Right ventricle myocardium superior (tissue), 1 donor: Measurements from ENCODE around the gene EIF2D. TPM values are rescaled to one million over a fixed set of nuclear protein-coding genes. Genes with fewer than 3 reads are reported as not detected.

ENCODE experiments used
- ATAC-seq: fragments of 200-7000 bp; cut with Tn5 transposase; one replicate; pipeline ENCODE4 v1.9.1; 2020; ENCODE audit warnings: mild to moderate bottlenecking; ENCODE audit not compliant: poor library complexity
- DNase-seq: peaks from one replicate; pipeline ENCODE4 v3.0.0-alpha.2; 2020
- intact Hi-C: fragments of 100-400 bp; cut with DNase I; formaldehyde crosslinking; loops from one replicate; pipeline ENCODE4 v1.11.2; 2022
- long read RNA-seq: library from polyadenylated mRNA; unstranded; transcript quantifications from one replicate; pipeline ENCODE4 v2.0.0, GENCODE V29; 2021
- total RNA-seq: library from RNA; stranded (reverse); fragmentation: NEBNext Ultra II Directional; extraction: Animal tissue kit (Norgen Biotek cat#: 25700); gene quantifications from one replicate; pipeline ENCODE4 v1.2.1, GENCODE V29; 2021
- donor health status: DM: no; HTN: yes; CAD: no; lungs with severe emphysema.

Gene EIF2D, protein sequence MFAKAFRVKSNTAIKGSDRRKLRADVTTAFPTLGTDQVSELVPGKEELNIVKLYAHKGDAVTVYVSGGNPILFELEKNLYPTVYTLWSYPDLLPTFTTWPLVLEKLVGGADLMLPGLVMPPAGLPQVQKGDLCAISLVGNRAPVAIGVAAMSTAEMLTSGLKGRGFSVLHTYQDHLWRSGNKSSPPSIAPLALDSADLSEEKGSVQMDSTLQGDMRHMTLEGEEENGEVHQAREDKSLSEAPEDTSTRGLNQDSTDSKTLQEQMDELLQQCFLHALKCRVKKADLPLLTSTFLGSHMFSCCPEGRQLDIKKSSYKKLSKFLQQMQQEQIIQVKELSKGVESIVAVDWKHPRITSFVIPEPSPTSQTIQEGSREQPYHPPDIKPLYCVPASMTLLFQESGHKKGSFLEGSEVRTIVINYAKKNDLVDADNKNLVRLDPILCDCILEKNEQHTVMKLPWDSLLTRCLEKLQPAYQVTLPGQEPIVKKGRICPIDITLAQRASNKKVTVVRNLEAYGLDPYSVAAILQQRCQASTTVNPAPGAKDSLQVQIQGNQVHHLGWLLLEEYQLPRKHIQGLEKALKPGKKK
- 24.9 TPM for total RNA-seq
- long read RNA-seq, transcript EIF2D-201 (15 exons, 2,005 nt) = major isoform, 34 of 95 reads
- long read RNA-seq, partial matches to known transcripts = 9 of 95 reads
- long read RNA-seq, other reads (novel, unspliced or antisense) = 49 of 95 reads

DNA sequence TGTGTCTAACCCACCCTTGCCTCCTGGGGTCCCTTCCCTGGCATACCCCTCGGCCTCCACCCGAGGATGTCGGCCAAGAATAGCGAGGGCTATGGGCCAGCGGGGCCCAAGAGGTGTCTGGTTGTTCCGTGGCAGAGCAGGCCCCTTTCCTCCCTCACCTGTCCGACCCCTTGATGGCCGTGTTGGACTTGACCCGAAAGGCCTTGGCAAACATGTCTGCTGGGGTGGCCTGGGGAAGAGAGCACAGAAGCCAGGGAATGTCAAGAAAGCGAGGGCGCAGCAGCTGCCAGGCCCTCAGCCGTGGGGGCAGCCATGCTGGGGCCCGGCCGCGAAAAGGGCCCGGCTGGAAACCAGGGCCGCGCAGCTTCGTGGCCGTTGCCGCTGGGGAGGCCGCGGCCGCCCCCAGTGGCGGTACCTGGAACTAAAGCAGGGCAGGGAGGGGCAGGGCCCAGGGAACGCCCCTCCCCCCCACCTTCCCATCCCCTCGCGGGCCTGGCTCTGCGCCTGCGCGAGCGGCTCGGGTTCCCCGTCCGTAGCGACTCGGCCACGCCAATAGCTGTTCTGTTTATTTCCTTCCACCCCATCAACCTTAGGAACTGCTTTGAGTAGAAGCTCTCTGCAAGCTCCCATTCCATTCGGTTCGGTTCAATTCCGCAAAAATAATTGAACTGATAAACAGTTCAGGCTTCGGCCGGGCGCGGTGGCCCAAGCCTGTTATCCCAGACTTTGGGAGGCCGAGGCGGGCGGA is at the start of gene EIF2D:
Gene EIF2D (minus strand): TSS at position 337 of the 748 bp plus-strand sequence. CDS start 123 bp downstream, at position 214.
- intact Hi-C loops = no loop called here
- DNase-seq (peak; percentile 96), ATAC-seq (peak; percentile 100)

DNA sequence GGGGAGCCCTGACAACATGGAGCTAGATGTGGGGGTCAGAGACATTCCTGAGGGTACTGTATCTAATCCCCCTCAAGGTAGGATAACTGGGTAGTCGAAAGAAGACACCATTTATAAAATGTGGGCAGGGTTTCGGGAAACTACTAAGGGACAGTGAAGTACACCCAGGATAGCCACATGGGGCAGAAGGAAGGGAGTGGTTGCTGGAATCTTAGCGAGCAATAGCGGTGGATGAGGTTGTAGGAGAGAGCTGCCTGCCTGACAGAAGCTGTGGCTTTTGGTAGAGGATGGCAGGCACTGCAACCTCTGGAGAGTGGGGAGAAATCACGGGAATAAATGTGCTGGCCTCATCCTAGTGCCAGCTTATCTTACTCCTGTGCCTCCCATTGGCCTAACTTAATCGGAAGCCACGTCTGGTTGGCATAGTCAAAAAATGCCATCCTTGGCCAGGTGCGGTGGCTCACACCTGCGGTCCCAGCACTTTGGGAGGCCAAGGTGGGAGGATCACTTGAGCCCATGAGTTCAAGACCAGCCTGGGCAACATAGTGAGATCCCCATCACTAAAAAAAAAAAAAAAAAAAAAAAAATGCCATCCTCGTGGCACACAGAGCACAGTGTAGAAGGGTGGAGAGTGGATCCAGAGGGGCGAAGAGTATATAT is 49.0 kb upstream of the EIF2D start:
- intact Hi-C loops = no loop called here

DNA sequence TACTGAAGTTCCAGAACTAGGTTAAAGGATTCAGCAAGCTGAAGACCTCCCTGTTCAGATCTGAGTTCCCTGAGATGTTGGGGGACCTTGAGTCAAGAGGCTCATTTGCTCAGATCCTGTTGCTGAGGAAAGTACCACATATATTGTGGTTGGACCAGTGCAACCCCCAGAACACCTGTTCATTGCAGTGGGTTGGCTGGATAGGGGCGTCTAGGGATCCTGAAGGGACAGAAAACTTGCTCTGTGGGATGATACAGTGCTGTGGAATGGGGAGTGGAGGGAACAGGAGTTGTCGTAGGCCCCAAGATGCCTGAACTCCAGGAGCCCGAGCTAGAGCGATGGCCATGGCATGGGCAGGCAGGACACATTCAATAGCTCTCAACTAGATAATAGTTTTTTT is 47.9 kb upstream of the EIF2D start:
- no peak for DNase-seq
- intact Hi-C loops = no loop called here
- ATAC-seq = no peak

More for the DNA sequence above, 49.0 kb upstream of the EIF2D start:
- no peak for DNase-seq
- ATAC-seq = no peak

DNA sequence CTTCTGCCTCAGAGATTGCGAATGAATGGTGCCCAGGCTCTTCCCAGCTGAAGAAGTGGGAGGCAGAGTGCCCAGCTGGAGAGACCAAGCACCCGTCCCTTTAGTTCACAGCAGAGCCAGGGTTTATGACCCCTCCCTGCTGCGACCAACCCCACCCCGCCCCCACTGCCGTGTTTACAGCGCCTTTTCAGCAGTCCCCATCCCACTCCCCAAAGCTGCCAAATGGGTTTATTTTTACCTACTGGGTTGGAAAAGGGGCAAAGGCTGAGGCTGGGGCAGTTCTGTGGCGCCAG is 46.7 kb upstream of the EIF2D start:
- ATAC-seq = peak; percentile 26
- peak; percentile 48 for DNase-seq
- intact Hi-C loops = loop anchor here (2.0 to 5.0 kb wide), 2 partner anchors 33 to 66 kb away; no protein-coding TSS in a partner anchor

DNA sequence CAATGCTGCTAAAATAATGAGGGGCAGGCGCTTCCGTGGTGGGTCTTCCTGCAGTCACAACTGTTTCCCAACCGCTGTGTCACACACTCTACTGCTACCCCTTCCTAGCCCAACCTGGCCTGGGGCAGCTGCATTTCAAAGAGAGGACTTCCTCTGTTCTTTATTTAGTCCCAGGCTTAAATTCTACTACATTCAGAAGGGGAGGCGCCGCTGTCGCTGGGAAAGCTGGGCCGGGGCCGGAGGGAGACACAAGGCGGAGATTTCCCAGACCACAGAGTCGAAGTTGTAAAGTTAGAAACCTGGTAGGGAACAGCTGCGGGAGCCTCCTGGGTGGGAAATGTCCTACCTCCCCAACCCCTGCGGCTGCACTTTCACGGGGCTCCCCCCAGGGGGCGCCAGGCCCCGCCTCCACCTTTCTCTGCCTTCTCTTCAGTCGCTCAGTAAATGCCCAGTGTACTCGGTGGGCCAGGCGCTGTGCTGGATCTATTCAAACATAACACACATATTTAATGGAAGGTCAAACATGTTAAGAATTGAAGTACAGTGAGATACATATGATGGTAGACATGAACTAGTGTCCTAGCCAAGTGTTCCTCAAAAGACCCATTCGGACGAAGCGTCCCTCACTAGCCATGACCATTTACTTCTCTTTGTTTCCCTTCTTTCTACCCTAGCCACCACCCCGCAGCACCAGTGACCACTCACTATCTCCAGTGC is 46.2 kb upstream of the EIF2D start:
- ATAC-seq (peak; percentile 66), DNase-seq (peak; percentile 76)
- intact Hi-C loops = loop anchor here (2.0 to 5.0 kb wide), 2 partner anchors 34 to 66 kb away; no protein-coding TSS in a partner anchor

DNA sequence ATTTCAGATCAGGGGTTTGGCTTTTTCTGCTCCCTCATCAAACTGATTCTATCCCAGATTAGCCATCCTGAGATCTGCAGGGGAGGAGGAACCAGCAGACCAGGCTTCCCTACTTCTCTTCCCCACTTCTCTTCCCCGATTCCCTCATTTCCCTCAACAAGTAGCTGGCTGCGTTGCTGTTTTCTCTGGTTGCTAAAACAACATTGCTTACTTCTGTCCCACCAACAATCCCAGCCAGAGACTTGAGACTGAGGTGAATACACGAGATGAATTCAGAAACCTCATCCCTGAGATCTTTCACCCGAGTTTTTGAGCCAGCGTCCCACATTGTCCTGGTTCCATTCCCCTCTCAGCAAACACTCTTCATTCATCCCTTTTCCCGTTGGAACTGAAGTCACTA is 45.5 kb upstream of the EIF2D start:
- DNase-seq (no peak), ATAC-seq (no peak)
- intact Hi-C loops = loop anchor here (2.0 to 5.0 kb wide), 2 partner anchors 35 to 67 kb away; no protein-coding TSS in a partner anchor

DNA sequence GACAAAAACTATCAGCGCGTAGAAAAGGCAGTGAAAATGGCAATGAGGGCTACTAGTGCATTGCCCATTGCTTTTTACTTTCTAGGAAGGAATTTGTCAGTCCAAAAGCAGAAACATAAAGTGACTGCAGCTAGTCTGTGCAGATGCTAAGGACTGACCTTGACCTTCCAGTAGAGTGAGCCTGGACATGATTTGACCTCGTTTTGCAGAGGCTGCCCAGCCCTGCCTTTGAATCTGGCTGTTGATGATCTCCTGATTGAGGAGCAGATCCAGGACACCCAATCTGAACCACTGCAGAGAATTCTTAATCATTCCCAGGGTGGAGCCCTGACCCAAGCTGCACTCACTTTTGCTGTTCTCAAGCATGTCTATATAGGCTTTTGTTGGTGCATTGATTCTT is 44.7 kb upstream of the EIF2D start:
- intact Hi-C loops = loop anchor here (5.0 kb wide), 1 partner anchor 35 kb away; no protein-coding TSS in a partner anchor
- DNase-seq = no peak
- no peak for ATAC-seq

DNA sequence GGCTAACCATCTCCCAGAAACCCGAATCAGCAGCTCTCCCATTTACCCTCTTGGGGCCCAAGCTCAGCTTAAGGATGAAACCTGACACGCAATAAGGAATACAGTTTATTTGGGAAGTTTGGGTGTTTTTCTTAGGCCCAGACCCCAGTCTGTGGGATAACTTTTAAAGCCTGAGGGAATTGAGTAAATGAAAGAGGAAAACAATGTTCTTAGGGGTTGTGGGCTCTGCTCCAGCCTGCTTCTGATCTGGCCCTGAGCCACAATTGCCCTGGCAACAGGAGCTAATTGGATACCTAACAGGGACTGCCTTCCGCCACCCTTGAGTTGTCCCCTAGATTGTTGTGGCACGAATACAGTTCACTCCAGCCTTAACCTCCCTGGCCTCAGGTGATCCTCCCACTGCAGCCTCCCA is 43.2 kb upstream of the EIF2D start:
- intact Hi-C loops = loop anchor here (5.0 kb wide), 1 partner anchor 37 kb away; no protein-coding TSS in a partner anchor
- peak; percentile 53 for DNase-seq
- peak; percentile 15 for ATAC-seq

DNA sequence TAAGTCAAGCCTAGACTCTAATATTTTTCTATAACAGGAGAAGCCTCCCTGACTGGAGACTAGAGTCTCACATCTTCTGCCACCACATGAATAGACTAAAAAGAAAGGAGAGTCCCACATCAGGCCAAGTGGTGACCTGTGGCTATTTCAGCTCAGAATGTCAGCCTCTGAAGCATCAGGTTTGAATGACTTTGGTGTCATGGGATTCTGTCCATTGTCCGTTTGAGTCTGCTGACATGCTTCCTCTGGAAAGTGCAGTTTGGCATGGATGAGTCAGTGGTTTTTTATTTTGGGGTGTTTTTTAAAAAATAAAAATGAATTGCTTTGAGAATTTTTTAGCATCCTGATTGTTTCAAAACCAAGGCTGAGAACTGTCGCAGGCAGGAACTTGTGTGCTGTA is 42.6 kb upstream of the EIF2D start:
- ATAC-seq (no peak), DNase-seq (no peak)
- intact Hi-C loops = loop anchor here (5.0 kb wide), 1 partner anchor 37 kb away; no protein-coding TSS in a partner anchor

DNA sequence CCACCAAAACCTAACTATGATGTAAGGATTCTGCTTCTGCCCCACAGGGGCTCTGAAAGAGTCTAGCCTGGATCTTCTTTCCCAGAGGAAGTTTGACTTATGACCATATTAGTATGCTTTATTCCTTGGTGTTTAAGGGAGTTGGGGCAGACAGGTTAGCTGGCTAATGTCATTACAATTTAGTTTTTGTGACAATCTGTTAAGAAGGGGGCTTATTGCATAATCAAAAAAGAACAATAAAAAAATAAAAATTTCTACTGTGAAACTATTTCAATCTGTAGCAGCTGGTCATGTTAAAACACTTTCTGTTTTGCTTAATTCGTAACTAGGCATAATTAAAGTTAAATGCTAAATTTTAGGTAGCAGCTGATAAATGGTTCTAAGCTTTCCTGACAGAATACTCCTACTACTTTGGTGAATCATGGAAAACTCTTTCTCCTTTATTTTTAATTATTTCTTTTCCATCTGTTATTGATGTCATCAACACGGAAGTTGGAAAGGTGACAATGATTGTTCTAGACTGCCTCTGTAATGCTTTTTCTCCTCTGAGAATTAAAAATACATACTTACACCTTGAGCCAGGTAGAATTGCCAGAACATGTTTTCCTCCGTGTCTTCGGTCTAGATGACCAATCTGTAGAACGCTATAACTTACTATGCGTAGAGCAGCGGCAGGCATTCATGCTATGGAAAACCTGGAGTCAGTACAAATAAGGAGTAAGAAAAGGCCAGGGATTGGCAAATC is 41.6 kb upstream of the EIF2D start:
- no peak for ATAC-seq
- DNase-seq = no peak
- intact Hi-C loops = no loop called here

DNA sequence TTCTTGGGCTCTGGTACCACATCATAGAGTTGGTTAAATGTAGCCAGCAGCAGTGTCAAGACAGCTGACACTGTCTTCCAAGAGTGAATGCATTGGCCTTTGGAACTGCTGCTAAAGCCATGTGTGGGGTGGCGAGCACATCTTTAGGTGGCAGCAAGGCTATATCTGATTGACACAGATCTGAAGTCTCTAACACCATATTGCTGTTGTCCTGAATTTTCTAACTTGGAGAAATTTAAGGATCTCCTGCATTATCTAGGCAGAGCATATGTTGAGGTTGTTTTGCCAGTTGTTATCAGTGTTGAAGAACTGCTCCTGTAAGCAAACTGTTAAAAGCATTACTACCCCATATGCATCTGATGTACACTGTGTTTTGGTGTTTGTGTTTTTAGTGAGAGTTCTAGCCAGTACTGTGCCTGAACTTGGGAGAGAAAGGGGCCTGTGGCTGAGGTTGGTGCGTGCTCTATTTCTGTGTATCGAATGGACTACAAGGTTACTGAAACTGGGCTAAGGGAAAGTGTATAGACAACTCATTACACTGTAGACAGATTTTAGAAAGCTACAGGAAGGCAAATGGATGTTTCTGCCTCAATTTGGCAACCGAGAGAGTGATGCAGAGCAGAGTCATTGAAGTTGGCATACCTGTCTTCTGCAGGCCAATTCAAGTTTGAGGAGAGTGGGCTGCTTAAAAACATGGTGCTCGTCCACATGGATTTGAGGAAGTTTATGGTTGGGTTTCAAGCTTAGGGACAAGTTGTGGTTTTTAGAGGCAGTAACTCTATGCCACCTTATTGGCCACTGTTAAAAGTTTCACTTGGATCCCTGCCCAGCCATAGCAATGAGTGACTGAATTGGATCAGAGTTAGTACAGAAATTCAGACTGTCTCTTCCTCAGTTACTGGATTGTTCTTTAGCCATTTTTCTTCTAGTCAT is 40.0 kb upstream of the EIF2D start:
- ATAC-seq (no peak), DNase-seq (no peak)
- intact Hi-C loops = no loop called here

DNA sequence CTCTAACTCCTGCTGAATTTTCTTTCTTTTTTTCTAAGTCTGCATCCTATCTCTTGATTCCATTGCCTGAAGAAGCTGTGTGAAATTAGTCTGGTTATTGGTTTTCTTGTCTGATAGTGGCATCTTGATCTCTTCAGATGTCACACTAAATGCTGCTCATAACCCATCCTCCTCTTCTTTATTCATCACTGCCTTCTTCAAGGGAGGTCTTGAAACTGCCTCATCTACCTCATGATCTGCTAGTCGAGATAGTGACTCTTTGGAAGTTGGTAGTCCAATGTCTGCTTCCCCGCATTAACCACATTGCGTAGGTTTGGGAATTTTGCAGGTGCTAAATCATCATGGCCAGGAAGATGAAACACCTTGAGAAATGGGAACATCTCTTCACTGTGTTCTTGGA is 38.7 kb upstream of the EIF2D start:
- intact Hi-C loops = no loop called here
- no peak for DNase-seq
- no peak for ATAC-seq

DNA sequence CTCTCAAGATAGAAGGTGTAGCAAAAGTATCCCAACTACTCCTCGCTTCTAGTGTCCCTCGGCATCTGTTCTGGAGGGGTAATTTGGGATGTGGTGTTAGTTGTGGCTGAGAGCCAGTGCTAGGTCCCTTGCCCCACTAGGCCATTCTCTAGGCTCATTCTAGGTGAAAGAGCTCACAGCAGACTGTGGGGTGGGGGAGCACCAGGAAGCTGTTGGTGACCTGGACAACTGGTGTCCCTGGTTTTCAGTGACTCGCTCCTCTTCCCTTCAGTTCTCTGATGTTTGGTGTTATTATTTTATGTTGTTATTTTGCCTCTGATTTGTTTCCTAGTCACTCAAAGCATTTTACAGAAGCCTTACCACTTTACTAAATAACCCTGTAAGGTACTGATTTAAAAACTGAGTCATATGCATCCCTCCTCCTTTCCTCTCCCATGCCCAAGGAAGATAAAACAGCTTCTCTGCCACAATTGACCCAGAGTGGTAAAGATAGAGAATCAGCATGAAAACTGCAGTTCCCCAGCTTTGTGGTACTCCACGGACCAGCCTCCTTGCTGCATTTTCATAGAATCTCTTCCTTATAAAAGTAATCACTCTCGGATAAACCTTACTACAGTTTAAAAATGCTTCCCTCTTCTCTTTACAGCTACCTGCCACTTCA is 37.1 kb upstream of the EIF2D start:
- ATAC-seq (peak; percentile 38), DNase-seq (no peak)
- intact Hi-C loops = no loop called here

DNA sequence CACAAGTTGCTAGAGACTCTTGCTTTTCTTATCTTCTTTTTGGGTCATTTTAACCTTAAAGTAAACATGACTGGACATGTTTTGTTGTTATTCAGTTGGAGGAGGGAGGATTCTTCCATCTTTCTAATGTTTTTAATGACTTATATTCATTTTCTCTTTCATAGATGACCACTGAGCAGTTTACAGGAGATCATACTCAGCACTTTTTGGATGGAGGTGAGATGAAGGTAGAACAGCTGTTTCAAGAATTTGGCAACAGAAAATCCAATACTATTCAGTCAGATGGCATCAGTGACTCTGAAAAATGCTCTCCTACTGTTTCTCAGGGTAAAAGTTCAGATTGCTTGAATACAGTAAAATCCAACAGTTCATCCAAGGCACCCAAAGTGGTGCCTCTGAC is 35.0 kb upstream of the EIF2D start:
- no peak for DNase-seq
- intact Hi-C loops = no loop called here
- ATAC-seq = no peak

DNA sequence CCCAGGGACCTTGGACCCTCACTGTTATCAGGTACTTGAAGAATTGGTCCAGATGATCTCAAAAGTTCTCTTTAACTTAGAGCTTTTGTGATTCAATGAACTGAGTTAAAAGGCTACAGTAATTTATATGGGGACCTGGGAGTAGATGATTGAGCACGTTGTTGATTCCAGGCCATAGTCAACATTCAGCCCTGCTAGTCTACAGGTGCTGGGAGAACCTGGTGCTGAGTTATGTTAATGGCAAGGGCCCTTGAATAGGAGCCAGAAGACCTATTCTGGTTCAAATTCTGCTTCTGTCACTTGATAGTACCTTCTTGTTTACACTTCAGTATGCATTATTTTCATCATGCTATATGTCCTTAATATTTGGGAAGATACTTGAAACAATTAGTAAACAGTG is 34.2 kb upstream of the EIF2D start:
- intact Hi-C loops = no loop called here
- ATAC-seq (no peak), DNase-seq (no peak)

DNA sequence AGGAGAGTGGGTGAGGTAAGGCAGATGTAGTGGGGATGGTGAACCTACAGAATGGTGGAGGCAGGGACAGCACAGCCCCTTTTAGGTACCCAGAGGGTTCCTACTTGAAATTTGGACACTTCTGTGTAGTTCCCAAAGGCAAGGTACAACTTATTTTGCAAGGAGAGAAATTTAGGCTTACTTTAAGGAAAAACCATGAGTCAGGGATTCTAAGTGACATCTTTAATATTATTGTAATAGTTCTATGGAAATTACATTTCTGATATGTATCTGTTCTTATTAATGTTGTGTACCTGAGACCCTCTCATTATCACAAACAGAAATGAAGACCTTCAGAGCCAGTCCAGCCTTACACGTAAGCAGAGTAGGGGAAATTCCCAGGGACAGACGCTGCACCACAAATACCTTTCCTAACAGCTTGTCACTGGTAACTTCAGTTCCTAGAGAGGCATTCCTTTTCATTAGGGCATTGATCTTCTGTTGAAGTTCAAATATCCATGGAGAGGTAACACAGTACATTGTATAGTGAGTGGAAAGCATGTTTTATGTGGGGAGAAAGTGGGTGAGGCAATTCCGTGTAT is 30.9 kb upstream of the EIF2D start:
- ATAC-seq = no peak
- no peak for DNase-seq
- intact Hi-C loops = no loop called here
